ENCODE results near the gene ALG14. TPM values are rescaled to one million over a fixed set of nuclear protein-coding genes. Genes with fewer than 3 reads are reported as not detected.
"Not testable (repeated sequence)": the region's sequence is repeated elsewhere in the genome, so short reads cannot be mapped to it uniquely, and the experiment has no call there.

ALG14 gene
- total RNA-seq, 4 donors from 2014 or later, result 0.62 to 1.2 (median 0.79) TPM

DNA sequence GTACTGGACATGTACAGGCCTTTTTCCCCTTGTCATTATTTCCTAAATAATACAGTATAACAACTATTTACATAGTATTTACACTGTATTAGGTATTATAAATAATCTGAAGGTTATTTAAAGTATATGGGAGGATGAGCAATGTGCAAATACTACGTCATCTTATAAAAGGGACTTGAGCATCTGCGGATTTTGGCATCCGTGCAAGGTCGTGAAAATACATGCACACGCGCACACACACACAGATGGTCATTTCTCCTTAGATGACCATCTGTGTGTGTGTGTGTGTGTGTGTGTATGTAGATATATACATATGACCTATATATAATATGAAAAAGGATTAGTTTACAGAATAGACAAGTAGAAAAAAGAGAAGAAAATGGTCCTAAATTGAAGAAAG, 15.4 kb downstream of the ALG14 start:
- no peak overlapping the region for H3K4me3 ChIP-seq
- no peak for ATAC-seq

GRCh38 chr1:95049935-95050334, 22.8 kb downstream of the ALG14 start:
- TF ChIP-seq EP300 (IDR thresholded peaks at IDR 0.05), result no peak
- no peak for TF ChIP-seq POLR2A (IDR thresholded peaks at IDR 0.05)
- TF ChIP-seq, protein P1, sequence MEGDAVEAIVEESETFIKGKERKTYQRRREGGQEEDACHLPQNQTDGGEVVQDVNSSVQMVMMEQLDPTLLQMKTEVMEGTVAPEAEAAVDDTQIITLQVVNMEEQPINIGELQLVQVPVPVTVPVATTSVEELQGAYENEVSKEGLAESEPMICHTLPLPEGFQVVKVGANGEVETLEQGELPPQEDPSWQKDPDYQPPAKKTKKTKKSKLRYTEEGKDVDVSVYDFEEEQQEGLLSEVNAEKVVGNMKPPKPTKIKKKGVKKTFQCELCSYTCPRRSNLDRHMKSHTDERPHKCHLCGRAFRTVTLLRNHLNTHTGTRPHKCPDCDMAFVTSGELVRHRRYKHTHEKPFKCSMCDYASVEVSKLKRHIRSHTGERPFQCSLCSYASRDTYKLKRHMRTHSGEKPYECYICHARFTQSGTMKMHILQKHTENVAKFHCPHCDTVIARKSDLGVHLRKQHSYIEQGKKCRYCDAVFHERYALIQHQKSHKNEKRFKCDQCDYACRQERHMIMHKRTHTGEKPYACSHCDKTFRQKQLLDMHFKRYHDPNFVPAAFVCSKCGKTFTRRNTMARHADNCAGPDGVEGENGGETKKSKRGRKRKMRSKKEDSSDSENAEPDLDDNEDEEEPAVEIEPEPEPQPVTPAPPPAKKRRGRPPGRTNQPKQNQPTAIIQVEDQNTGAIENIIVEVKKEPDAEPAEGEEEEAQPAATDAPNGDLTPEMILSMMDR (IDR thresholded peaks at IDR 0.05), result no peak
- TF ChIP-seq POLR2AphosphoS5 (IDR thresholded peaks at IDR 0.05), result no peak
- no peak overlapping the region for H3K4me3 ChIP-seq
- H3K36me3 ChIP-seq, result no peaks in the 10 kb centered on the region
- 69 to 87% methylated on average over 5 of the region's 5 CpGs for WGBS, 2 donors (ENCODE audit: low coverage in 1 of 2)
- no peak for ATAC-seq
- H3K4me1 ChIP-seq, result peaks cover 0 to 4% (median 0%) of the 10 kb centered on the region in 3 donors
- no peak overlapping the region for H3K27ac ChIP-seq
- no peaks in the 10 kb centered on the region for H3K27me3 ChIP-seq
- H3K9me3 ChIP-seq, result no peaks in the 10 kb centered on the region

More for the DNA sequence above, 15.4 kb downstream of the ALG14 start:
- Histone ChIP-seq H3K4me1 (no peaks in the 10 kb centered on the region), H3K27ac (no peak overlapping the region), H3K9me3 (no peaks in the 10 kb centered on the region), H3K27me3 (no peaks in the 10 kb centered on the region), H3K36me3 (peaks cover 0 to 2% of the 10 kb centered on the region in 2 donors)
- 90 to 92% methylated on average over 6 of the region's 6 CpGs for WGBS, 2 donors (ENCODE audit: low coverage in 1 of 2)
- TF ChIP-seq EP300 (IDR thresholded peaks at IDR 0.05) (no peak), POLR2A (IDR thresholded peaks at IDR 0.05) (no peak), POLR2AphosphoS5 (IDR thresholded peaks at IDR 0.05) (no peak)
- TF ChIP-seq, protein P1 (IDR thresholded peaks at IDR 0.05), result no peak

DNA sequence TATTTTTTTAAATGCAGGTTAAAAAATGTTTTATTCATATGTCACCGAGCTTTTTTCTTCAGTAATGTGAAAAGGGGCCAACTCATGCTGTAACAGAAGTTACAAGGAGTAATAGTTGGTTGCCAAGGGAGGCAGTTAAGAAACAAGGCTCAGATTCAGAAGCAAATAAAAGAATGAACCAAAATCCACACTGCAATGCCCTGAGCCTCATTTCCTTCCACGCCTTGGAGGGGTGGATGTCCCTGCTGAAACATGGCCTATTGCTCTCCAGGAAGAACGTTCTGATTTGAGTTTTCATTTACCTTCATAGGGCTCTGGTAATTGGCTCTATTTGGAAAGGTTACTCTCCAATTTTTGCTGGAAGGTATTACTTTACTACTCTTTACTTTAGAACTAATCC, 24.4 kb downstream of the ALG14 start:
- ATAC-seq, result no peak
- TF ChIP-seq EP300 (IDR thresholded peaks at IDR 0.05) (no peak), POLR2AphosphoS5 (IDR thresholded peaks at IDR 0.05) (no peak), POLR2A (IDR thresholded peaks at IDR 0.05) (no peak)
- TF ChIP-seq, protein P1 (IDR thresholded peaks at IDR 0.05), result no peak

DNA sequence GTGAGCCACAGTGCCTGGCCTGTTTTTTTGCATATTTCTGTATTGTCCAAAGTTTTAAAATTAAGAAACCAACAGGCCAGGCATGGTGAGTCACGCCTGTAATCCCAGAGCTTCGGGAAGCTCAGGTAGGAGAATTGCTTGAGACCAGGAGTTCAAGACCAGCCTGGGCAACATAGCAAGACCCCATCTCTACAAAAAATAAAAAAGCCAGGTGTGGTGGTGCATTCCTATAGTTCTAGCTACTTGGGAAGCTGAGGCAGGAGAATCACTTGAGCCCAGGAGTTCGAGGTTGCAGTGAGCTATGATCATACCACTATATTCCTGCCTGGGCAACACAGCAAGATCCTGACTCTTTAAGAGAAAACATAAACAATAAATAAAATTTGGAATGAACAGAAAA, 25.1 kb downstream of the ALG14 start:
- not testable (repeated sequence) for H3K27ac ChIP-seq, H3K27me3 ChIP-seq, H3K9me3 ChIP-seq, ATAC-seq, H3K36me3 ChIP-seq, H3K4me3 ChIP-seq
- H3K4me1 ChIP-seq, result peaks cover 0 to 13% (median 3%) of the 10 kb centered on the region in 3 donors
- 80% methylated on average over 3 of the region's 3 CpGs; no CpG with 5 or more reads in 1 of the 2 donors for WGBS, 2 donors (ENCODE audit: low coverage in 1 of 2)

More for the DNA sequence above, 24.4 kb downstream of the ALG14 start:
- H3K4me3 ChIP-seq, result no peak overlapping the region
- no peak overlapping the region for H3K27ac ChIP-seq
- WGBS, 2 donors (ENCODE audit: low coverage in 1 of 2), result 49 to 64% methylated on average over 3 of the region's 3 CpGs
- no peaks in the 10 kb centered on the region for H3K36me3 ChIP-seq
- H3K9me3 ChIP-seq, result no peaks in the 10 kb centered on the region
- H3K4me1 ChIP-seq, result peaks cover 0 to 7% (median 0%) of the 10 kb centered on the region in 3 donors
- H3K27me3 ChIP-seq, result no peaks in the 10 kb centered on the region

GRCh38 chr1:95046359-95046758, 26.4 kb downstream of the ALG14 start:
- TF ChIP-seq POLR2AphosphoS5 (IDR thresholded peaks at IDR 0.05) (no peak), EP300 (IDR thresholded peaks at IDR 0.05) (no peak)
- no peak for ATAC-seq
- Histone ChIP-seq H3K36me3 (no peaks in the 10 kb centered on the region), H3K9me3 (no peaks in the 10 kb centered on the region), H3K4me1 (peaks cover 3 to 25% (median 4%) of the 10 kb centered on the region in 3 donors), H3K27ac (no peak overlapping the region), H3K4me3 (no peak overlapping the region), H3K27me3 (no peaks in the 10 kb centered on the region)
- WGBS, 2 donors (ENCODE audit: low coverage in 1 of 2), result 60 to 93% methylated on average over 1 to 3 of the region's 3 CpGs

DNA sequence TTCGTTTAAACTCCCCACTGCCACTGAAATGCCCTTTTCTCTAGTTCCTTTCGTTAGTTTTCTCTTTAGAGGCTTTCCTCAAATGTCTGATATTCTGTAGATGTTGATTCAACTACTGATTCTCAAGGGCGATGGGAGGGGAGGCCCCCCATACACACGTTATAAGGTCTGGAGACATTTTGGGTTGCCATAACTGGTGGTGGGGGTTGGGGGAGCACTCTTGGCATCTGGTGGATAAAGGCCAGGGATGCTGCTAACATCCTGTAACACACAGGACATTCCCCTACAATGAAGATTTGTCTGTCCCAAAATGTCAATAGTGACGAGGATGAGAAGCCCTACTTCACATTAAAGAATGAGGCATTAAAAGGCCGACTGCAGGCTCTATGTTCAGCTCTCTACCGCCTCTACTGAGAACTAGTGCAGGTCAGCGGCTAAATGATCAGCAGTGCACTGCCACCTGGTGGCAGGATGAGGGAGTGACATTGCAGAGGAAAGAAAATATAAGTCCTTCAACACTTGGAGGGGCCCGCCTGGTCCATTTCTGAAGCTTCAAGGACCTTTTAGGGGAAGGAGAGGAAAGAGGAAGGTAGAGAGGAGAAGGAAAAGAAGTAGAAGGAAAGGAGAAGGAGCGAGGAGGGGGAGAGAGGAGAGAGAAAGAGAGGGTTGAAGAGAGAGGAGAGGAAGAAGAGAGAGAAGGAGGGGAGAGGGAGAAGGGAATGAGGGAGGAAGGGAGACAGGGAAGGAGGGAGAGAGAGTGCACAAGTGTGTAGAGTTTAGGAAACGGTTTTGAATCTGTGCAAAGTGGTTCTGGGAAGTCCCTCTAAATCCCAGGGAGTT, 29.4 kb downstream of the ALG14 start:
- Histone ChIP-seq H3K36me3 (no peaks in the 10 kb centered on the region), H3K4me3 (no peak overlapping the region), H3K9me3 (no peaks in the 10 kb centered on the region), H3K4me1 (peaks cover 3 to 27% (median 4%) of the 10 kb centered on the region in 3 donors), H3K27ac (peak overlapping the region; percentile 65 to 78 (median 69)), H3K27me3 (no peaks in the 10 kb centered on the region)
- peak; percentile 83 for ATAC-seq
- TF ChIP-seq POLR2AphosphoS5 (IDR thresholded peaks at IDR 0.05) (peak; percentile 56), EP300 (IDR thresholded peaks at IDR 0.05) (no peak), POLR2A (IDR thresholded peaks at IDR 0.05) (no peak)
- TF ChIP-seq, protein P1 (IDR thresholded peaks at IDR 0.05), result peak; percentile 94 to 100 (median 100)
- 0 to 22% methylated on average over 6 to 9 of the region's 11 CpGs for WGBS, 2 donors (ENCODE audit: low coverage in 1 of 2)
